Measurements from ENCODE around the gene NCKAP5.

Gene NCKAP5

DNA sequence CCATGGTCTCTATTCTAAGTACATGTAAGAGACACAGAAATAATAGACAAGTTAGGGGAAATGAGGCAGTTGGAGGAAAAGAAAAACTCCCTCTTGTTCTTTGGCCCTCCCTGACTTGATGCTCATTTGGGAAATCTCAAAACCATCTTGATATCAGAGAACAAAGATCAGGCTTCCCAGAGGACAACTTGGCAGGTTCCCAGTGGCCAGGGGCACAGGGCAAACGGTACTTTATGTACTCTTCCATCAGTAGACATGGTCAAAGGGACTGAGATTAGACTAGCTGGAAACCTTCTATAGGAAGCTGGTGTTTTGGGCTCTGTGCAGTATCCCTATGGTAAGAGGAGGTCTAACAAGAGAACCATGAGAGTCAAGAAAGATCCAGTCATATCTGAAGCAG, 56.6 kb downstream of the NCKAP5 start:
- H3K27me3 Mint-ChIP-seq: no peaks in the 10 kb centered on the region
- H3K9me3 Mint-ChIP-seq: peaks cover 7 to 12% of the 10 kb centered on the region in 2 donors
- ATAC-seq (replicated peaks): no peak

DNA sequence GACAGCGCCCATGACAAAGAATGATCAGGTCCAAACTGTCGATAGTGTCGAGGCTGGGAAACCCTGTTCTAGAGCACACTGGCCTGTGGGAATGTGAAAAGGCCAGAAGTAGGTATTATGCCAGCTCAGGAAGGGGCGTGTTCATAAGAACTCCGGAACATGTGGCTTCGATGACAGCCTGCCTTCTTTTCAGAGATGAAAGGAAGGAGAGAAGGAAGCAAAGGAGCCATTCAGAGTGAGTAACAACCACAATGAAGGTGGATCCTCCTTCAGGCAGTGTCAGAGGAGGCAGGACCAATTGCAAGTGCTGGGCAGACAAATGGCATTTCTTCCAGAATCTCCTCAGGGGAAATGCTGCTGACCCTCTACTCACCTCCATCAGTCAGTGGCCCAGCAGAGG, 58.5 kb downstream of the NCKAP5 start:
- DNase-seq (no peak), ATAC-seq (replicated peaks) (no peak)
- Mint-ChIP-seq H3K9me3 (peaks cover 10 to 12% of the 10 kb centered on the region in 2 donors), H3K36me3 (ENCODE audit: insufficient read depth) (no peaks in the 10 kb centered on the region), H3K27me3 (no peaks in the 10 kb centered on the region), H3K4me1 (ENCODE audit: low read depth in 2 of 2) (no peaks in the 10 kb centered on the region), H3K4me3 (no peak overlapping the region), H3K27ac (no peak overlapping the region)

More for the DNA sequence above, 56.6 kb downstream of the NCKAP5 start:
- Mint-ChIP-seq H3K36me3 (ENCODE audit: insufficient read depth) (no peaks in the 10 kb centered on the region), H3K4me3 (no peak overlapping the region), H3K4me1 (ENCODE audit: low read depth in 2 of 2) (no peaks in the 10 kb centered on the region), H3K27ac (no peak overlapping the region)
- no peak for DNase-seq

DNA sequence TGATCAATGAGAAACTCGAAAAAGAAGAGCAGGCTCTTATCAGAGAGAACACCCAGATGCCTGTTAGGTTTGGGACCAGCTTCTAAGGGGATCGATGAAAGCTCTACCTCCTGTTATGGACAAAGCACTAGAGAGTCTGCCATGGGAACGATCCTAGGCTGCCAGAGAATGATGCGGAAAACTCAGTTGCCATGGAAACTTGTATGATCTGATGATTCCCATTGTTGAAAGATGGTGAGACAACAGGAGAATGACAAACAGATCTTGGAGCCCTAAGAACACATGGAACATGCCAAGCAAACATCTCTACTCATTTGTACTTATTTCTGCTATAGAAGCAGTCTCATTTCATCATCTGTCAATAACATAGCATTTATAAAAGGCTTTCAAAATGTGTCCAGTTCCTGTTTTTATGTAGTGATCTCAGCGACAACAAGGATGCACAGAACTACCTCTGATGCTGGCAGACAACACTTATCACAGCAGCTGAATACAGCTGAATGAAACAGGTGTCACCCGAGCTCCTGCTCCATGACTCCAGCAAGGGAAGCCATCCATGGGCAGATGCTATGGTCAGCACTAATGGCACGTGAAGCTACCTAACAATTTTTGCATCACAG, 59.6 kb downstream of the NCKAP5 start:
- Mint-ChIP-seq H3K4me3 (no peak overlapping the region), H3K36me3 (ENCODE audit: insufficient read depth) (no peaks in the 10 kb centered on the region), H3K27me3 (no peaks in the 10 kb centered on the region), H3K4me1 (ENCODE audit: low read depth in 2 of 2) (no peaks in the 10 kb centered on the region), H3K27ac (no peak overlapping the region), H3K9me3 (peaks cover 10 to 12% of the 10 kb centered on the region in 2 donors)
- ATAC-seq (replicated peaks) (no peak), DNase-seq (no peak)

DNA sequence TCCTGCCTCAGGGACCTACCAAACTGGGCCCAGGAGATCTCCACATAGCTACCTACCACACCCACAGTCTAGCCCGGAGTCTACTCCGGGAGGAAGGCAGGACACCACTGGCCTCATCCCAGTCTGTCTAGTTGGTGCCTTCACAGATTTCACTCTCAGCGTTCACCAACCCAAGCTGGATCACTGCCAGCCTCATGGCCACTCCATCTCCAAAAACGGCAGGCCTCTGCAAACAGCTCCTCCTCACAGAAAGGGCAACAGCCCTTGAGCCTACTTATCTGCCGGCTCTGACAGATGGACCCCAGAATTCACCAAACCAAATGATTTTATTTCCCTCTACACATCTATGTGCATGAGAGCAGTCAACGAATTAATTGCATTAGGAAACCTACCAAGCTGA, 61.3 kb downstream of the NCKAP5 start:
- Mint-ChIP-seq H3K27ac (no peak overlapping the region), H3K4me1 (ENCODE audit: low read depth in 2 of 2) (no peaks in the 10 kb centered on the region), H3K4me3 (no peak overlapping the region), H3K36me3 (ENCODE audit: insufficient read depth) (no peaks in the 10 kb centered on the region), H3K27me3 (no peaks in the 10 kb centered on the region), H3K9me3 (peaks cover 8 to 12% of the 10 kb centered on the region in 2 donors)
- DNase-seq (no peak), ATAC-seq (replicated peaks) (no peak)

DNA sequence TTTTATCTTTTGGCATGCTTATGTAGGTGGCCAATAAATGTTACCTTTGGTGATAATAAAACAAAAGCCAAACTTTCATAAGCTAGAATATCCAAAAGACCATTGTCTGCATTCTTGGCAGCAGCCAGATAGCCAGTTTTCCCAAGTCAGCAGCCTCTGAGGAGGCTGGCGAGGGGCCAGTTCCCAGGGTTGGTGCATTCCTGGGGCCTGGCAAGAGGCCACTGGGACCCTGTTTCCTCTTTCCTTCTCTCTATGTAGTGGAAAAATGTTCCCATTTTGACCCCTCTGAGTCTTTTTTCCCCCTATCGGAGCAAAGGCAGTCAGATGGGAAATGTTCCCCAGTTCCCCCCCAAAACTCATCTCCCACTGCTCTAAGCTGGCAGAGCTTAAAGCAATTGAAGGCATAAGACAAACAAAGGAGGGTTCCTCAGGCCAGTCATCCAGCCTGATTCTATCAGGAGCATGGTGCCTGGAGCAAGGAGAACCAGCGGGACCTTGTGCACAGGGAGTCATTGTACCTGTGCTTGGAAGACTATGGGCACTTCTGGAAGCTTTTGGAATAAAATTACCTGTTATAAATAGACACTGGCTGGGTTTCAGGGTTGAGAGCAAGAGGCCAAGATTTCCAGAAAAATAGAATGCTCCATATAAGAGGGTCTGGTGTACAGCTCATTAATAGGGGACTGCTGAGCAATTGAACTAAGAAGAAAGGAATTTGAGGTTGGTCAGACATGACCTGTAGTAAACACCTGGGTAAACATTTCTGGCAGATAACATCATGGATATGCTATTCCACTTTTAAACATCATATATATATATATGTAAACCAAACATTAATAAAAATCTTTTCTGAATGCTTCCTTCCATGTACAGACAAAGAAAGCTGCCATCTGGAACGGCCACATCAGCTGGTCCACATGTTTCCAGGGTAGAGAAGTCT, 63.4 kb downstream of the NCKAP5 start:
- DNase-seq (no peak), ATAC-seq (replicated peaks) (no peak)
- Mint-ChIP-seq H3K36me3 (ENCODE audit: insufficient read depth) (no peaks in the 10 kb centered on the region), H3K9me3 (peaks cover 7 to 12% of the 10 kb centered on the region in 2 donors), H3K4me1 (ENCODE audit: low read depth in 2 of 2) (no peaks in the 10 kb centered on the region), H3K27ac (no peak overlapping the region), H3K4me3 (no peak overlapping the region), H3K27me3 (no peaks in the 10 kb centered on the region)

DNA sequence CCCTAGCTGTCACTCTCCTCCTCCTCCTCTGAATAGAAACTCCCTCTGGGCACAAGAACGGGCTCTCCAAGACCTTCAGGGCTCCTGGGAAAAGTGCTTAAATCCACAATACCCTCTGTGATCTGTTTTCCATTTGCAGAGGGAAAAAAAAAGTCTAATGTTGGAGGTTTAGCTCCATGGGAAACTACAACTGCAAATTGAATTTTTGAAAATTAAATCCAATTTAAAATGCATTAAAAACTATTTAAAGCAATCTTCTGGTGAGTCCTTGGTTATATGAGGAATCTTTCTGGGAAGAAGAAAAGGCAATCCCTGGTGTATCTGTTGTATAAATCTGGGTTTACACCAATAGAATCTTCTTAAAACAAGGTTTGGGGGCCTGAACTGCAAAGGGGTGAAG, 64.3 kb downstream of the NCKAP5 start:
- Mint-ChIP-seq H3K27ac (no peak overlapping the region), H3K4me1 (ENCODE audit: low read depth in 2 of 2) (no peaks in the 10 kb centered on the region), H3K27me3 (no peaks in the 10 kb centered on the region), H3K9me3 (peaks cover 5% of the 10 kb centered on the region in 2 donors), H3K4me3 (no peak overlapping the region), H3K36me3 (ENCODE audit: insufficient read depth) (no peaks in the 10 kb centered on the region)
- DNase-seq (no peak), ATAC-seq (replicated peaks) (no peak)

DNA sequence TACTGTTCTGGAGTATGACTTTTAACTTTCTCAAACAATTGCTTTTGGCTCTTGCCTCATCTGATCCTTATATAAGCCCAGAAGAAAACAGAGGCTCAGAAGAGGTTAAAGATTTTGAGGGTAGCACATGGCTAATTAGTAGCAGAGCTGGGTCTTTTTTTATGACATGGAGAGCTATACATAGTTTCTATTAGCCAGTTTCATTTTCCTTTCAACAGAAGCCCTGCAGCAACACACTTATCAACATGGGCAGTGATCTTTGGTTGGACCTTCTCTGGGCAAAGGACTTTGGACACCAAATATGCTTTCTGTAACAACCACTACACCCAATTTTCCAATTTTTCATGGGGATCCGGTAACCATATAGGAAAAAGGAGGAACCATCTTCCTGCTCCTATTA, 64.9 kb downstream of the NCKAP5 start:
- Mint-ChIP-seq H3K27me3 (no peaks in the 10 kb centered on the region), H3K4me3 (no peak overlapping the region), H3K36me3 (ENCODE audit: insufficient read depth) (no peaks in the 10 kb centered on the region), H3K27ac (no peak overlapping the region), H3K9me3 (peaks cover 5% of the 10 kb centered on the region in 2 donors), H3K4me1 (ENCODE audit: low read depth in 2 of 2) (no peaks in the 10 kb centered on the region)
- ATAC-seq (replicated peaks) (no peak), DNase-seq (no peak)

DNA sequence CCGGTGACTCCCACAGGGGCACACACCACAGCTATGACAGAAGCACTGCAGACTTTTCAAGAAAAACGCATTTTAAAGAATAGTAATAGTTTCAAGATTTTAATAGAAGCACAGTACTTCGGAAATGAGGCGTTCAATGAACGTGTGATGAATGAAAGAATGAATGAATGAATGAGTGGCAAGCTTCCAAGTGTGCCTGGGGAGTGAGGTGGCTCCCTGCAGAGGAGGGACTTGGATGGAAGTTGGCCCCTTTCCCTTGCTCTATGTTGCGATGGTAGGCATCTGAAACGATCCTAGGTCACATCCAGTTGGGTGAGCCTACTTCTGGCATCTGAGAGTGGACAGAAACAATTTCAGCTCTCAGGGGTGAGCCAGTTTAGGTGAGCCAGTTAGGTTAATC, 65.6 kb downstream of the NCKAP5 start:
- H3K4me3 Mint-ChIP-seq: no peak overlapping the region
- H3K27ac Mint-ChIP-seq: no peak overlapping the region
- no peaks in the 10 kb centered on the region for H3K27me3 Mint-ChIP-seq
- no peaks in the 10 kb centered on the region for H3K36me3 Mint-ChIP-seq (ENCODE audit: insufficient read depth)
- no peaks in the 10 kb centered on the region for H3K4me1 Mint-ChIP-seq (ENCODE audit: low read depth in 2 of 2)
- no peak for ATAC-seq (replicated peaks)
- DNase-seq: no peak
- H3K9me3 Mint-ChIP-seq: peaks cover 5 to 9% of the 10 kb centered on the region in 2 donors

DNA sequence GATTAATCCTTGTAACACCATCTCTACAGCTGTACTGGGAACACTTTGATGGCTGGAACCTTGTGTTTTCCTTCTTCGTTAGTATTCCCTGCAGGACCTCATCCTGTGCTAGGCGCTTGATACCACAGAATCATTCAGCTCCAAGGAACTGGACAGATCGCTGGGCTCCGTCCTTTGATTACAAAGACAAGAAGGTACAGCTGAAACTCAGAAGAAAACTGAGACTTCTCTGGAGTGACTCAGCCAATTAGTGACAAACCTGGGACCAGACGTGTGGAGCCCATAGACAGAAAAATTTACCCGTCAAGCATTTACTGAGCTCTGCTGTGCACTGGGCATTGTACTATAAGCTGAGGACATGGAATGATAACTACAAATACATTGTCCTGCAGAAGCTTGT, 67.3 kb downstream of the NCKAP5 start:
- no peaks in the 10 kb centered on the region for H3K36me3 Mint-ChIP-seq (ENCODE audit: insufficient read depth)
- no peak overlapping the region for H3K4me3 Mint-ChIP-seq
- H3K9me3 Mint-ChIP-seq: peaks cover 5 to 6% of the 10 kb centered on the region in 2 donors
- DNase-seq (no peak), ATAC-seq (replicated peaks) (no peak)
- H3K4me1 Mint-ChIP-seq (ENCODE audit: low read depth in 2 of 2): no peaks in the 10 kb centered on the region
- no peaks in the 10 kb centered on the region for H3K27me3 Mint-ChIP-seq
- no peak overlapping the region for H3K27ac Mint-ChIP-seq

DNA sequence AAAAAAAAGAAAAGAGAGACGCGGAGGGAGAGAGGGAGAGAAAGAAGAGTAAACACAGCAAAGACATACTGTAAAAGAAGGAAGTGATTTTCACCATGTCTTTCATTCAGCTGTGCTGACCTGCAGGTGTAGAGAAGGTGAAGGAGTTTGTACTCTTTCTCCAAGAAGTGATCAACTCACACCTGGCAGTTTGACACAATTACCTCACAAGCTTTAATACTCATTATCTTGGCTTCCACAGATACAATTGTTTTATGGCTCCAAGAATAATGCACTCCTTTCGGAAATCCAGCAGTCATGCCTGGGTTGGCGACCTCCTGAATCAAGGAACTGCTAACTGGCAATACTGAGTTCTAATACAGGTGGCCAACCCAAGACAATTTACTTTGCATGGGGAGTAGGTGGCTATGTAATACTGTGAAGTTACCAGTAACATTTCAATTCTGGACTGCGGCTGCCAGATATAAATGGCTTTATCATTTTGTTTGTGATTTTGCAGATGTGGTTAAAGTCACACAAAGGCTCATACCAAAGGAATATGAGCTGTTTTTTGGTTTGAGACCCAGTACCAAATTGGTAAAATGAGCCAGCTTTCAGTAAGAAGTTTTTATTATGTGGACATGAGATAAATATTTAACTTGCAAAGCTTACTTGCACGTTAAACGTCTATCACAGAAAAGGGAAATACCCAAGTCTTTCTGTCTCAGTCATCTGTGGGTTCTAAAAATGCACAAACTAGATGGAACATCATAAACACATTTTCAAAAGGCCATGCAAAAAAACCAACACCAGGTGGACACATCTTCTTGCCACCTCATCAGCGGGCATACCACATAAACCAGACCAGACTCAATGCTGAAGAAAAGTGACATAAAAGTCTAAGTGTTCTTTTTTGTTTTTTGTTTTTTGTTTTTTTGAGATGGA, 69.3 kb downstream of the NCKAP5 start:
- no peaks in the 10 kb centered on the region for H3K27me3 Mint-ChIP-seq
- no peaks in the 10 kb centered on the region for H3K36me3 Mint-ChIP-seq (ENCODE audit: insufficient read depth)
- H3K4me1 Mint-ChIP-seq (ENCODE audit: low read depth in 2 of 2): no peaks in the 10 kb centered on the region
- peaks cover 0 to 6% of the 10 kb centered on the region in 2 donors for H3K9me3 Mint-ChIP-seq
- DNase-seq (no peak), ATAC-seq (replicated peaks) (no peak)
- no peak overlapping the region for H3K27ac Mint-ChIP-seq
- H3K4me3 Mint-ChIP-seq: no peak overlapping the region

DNA sequence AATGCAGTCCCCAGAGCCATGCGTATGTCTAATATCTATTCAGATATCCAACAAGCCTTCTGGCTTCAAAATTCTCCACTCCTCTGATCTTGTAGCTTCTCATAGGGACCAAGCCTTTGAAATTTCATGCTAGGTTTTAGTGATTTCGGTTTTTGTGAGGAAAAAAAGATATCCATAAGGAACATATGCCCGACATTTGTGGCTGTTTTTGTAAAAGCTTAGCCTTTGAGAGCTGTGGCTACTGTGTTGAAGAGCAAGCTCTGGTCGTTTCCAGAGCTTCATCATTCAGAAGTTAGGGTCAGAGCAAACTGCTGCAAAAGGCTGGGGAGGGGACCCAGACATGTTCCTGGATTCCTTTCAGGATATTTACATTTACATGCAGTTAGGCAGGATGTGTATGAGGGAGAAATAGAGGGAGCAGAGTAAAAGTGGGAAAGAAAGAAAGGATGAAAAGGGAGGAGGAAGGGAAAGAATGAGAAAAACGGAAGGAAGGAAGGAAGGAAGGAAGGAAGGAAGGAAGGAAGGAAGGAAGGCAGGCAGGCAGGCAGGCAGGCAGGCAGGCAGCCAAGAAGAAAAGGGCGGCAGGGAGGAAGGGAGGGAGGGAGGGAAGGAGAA, 70.2 kb downstream of the NCKAP5 start:
- no peak for ATAC-seq (replicated peaks)
- Mint-ChIP-seq H3K27me3 (no peaks in the 10 kb centered on the region), H3K36me3 (ENCODE audit: insufficient read depth) (no peaks in the 10 kb centered on the region), H3K4me1 (ENCODE audit: low read depth in 2 of 2) (no peaks in the 10 kb centered on the region), H3K27ac (no peak overlapping the region), H3K4me3 (no peak overlapping the region), H3K9me3 (peaks cover 0 to 6% of the 10 kb centered on the region in 2 donors)
- DNase-seq: no peak

DNA sequence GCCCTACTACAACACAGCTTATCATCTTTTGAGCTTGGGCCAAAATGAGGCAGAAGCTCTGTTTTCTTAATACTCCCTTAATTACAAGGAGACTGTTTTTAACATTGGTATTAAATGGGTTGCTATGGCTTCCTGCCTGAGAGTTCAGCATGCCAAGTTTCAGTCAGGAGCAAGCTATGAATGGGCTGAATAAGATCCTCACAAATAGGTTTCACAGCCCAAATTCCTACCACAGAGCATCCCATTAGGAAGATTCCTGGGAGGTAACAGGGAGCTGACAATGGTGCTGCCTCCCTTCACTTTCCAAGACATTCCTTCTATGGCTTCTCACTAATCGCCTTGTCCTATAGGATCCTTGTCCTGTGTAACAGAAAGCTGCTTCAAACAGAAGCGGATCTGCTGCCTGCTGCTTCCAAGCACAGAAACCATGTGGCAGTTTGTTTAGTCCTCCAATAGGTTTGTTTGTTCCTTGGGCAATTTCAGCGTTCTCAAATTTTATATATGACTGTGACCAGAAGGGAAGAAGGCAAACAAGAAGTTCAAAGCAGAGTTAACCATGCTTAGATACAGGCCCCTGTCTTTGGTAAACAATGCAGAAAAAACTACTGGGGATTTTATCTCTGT, 70.9 kb downstream of the NCKAP5 start:
- no peaks in the 10 kb centered on the region for H3K4me1 Mint-ChIP-seq (ENCODE audit: low read depth in 2 of 2)
- no peak overlapping the region for H3K27ac Mint-ChIP-seq
- DNase-seq: no peak
- ATAC-seq (replicated peaks): no peak
- H3K4me3 Mint-ChIP-seq: no peak overlapping the region
- H3K36me3 Mint-ChIP-seq (ENCODE audit: insufficient read depth): no peaks in the 10 kb centered on the region
- no peaks in the 10 kb centered on the region for H3K27me3 Mint-ChIP-seq
- H3K9me3 Mint-ChIP-seq: peaks cover 0 to 6% of the 10 kb centered on the region in 2 donors
